H9 (cell line): Measurements from ENCODE around the gene ATP8A2. TPM values are rescaled to one million over a fixed set of nuclear protein-coding genes. Genes with fewer than 3 reads are reported as not detected.

Experiments
- DNase-seq: peaks from one replicate; pipeline ENCODE4 v3.0.0-alpha.2; 2017
- H2AFZ ChIP-seq: one replicate; pipeline ENCODE4 v1.6.1; 2013; ENCODE audit warnings: mild to moderate bottlenecking, low read length, control low read depth, moderate library complexity
- H2AK5ac ChIP-seq: 2 replicates; pipeline ENCODE4 v1.6.1; 2013; ENCODE audit warnings: low read length, control low read depth, mixed read lengths; ENCODE audit not compliant: insufficient read length
- H2BK120ac ChIP-seq: one replicate; pipeline ENCODE4 v1.6.1; 2013; ENCODE audit warnings: low read depth, mild to moderate bottlenecking, low read length, control low read depth, inconsistent platforms; ENCODE audit not compliant: poor library complexity, severe bottlenecking
- H2BK12ac ChIP-seq: 2 replicates; pipeline ENCODE4 v1.6.1; 2013; ENCODE audit warnings: low read length, control low read depth, mixed read lengths, low read depth; ENCODE audit not compliant: insufficient read length
- H2BK15ac ChIP-seq: 2 replicates; pipeline ENCODE4 v1.6.1; 2013; ENCODE audit warnings: low read depth, low read length, control low read depth
- H2BK20ac ChIP-seq: one replicate; pipeline ENCODE4 v1.6.1; 2013; ENCODE audit warnings: low read depth, mild to moderate bottlenecking, low read length, control low read depth, inconsistent platforms; ENCODE audit not compliant: poor library complexity, severe bottlenecking
- H2BK5ac ChIP-seq: 2 replicates; pipeline ENCODE4 v1.6.1; 2013; ENCODE audit warnings: low read length, control low read depth, mixed read lengths; ENCODE audit not compliant: insufficient read length
- H3K14ac ChIP-seq: 2 replicates; pipeline ENCODE4 v1.6.1; 2013; ENCODE audit warnings: low read length, control low read depth; ENCODE audit not compliant: insufficient read depth
- H3K18ac ChIP-seq: 2 replicates; pipeline ENCODE4 v1.6.1; 2013; ENCODE audit warnings: low read depth, mild to moderate bottlenecking, mixed read lengths, low read length, control low read depth; ENCODE audit not compliant: insufficient read length
- H3K23ac ChIP-seq: 2 replicates; pipeline ENCODE4 v1.6.1; 2013; ENCODE audit warnings: low read length, control low read depth, mixed read lengths, low read depth; ENCODE audit not compliant: insufficient read length
- H3K23me2 ChIP-seq: 2 replicates; pipeline ENCODE4 v1.6.1; 2013; ENCODE audit warnings: low read depth, mild to moderate bottlenecking, mixed read lengths, low read length, control low read depth; ENCODE audit not compliant: insufficient read length, poor library complexity, severe bottlenecking
- H3K27ac ChIP-seq: 2 replicates; pipeline ENCODE4 v1.5.1; 2013; ENCODE audit warnings: low read length, control low read depth, mixed read lengths, low read depth; ENCODE audit not compliant: insufficient read length
- H3K27me3 ChIP-seq: 2 replicates; pipeline ENCODE4 v1.6.1; 2013; ENCODE audit warnings: low read length, control low read depth, inconsistent platforms; ENCODE audit not compliant: insufficient read depth
- H3K4ac ChIP-seq: 2 replicates; pipeline ENCODE4 v1.6.1; 2013; ENCODE audit warnings: low read depth, mild to moderate bottlenecking, control low read depth, inconsistent platforms, low read length, moderate library complexity
- H3K4me1 ChIP-seq: 2 replicates; pipeline ENCODE4 v1.6.1; 2013; ENCODE audit warnings: low read length, control low read depth, inconsistent platforms; ENCODE audit not compliant: insufficient read depth
- H3K4me2 ChIP-seq: 2 replicates; pipeline ENCODE4 v1.6.1; 2013; ENCODE audit warnings: low read length, control low read depth, mixed read lengths; ENCODE audit not compliant: insufficient read length, insufficient read depth
- H3K56ac ChIP-seq: 2 replicates; pipeline ENCODE4 v1.6.1; 2013; ENCODE audit warnings: low read depth, mild to moderate bottlenecking, mixed read lengths, low read length, control low read depth; ENCODE audit not compliant: insufficient read length
- H3K79me1 ChIP-seq: 2 replicates; pipeline ENCODE4 v1.6.1; 2013; ENCODE audit warnings: low read depth, mild to moderate bottlenecking, moderate library complexity, low read length, control low read depth, inconsistent platforms; ENCODE audit not compliant: insufficient read depth, poor library complexity, severe bottlenecking
- H3K79me2 ChIP-seq: 2 replicates; pipeline ENCODE4 v1.6.1; 2013; ENCODE audit warnings: low read length, control low read depth, inconsistent platforms; ENCODE audit not compliant: insufficient read depth
- H3K9ac ChIP-seq: 2 replicates; pipeline ENCODE4 v1.6.1; 2013; ENCODE audit warnings: low read length, control low read depth, mixed read lengths; ENCODE audit not compliant: insufficient read length; ENCODE audit errors: extremely low read depth
- H3K9me3 ChIP-seq: one replicate; pipeline ENCODE4 v1.6.1; 2013; ENCODE audit warnings: low read depth, low read length, inconsistent platforms; ENCODE audit not compliant: control insufficient read depth
- H3T11ph ChIP-seq: one replicate; pipeline ENCODE4 v1.6.1; 2013; ENCODE audit warnings: mild to moderate bottlenecking, low read length, control low read depth, inconsistent platforms
- H4K20me1 ChIP-seq: one replicate; pipeline ENCODE4 v1.6.1; 2013; ENCODE audit not compliant: control insufficient read depth, insufficient read length, insufficient read depth
- H4K5ac ChIP-seq: 2 replicates; pipeline ENCODE4 v1.6.1; 2013; ENCODE audit warnings: low read depth, mild to moderate bottlenecking, mixed read lengths, low read length, control low read depth; ENCODE audit not compliant: insufficient read length
- H4K8ac ChIP-seq: replicated peaks from 2 replicates; pipeline ENCODE4 v1.6.1; 2013; ENCODE audit warnings: low read length, control low read depth, mixed read lengths, low read depth; ENCODE audit not compliant: insufficient read length
- H4K91ac ChIP-seq: 2 replicates; pipeline ENCODE4 v1.6.1; 2013; ENCODE audit warnings: low read depth, mild to moderate bottlenecking, moderate library complexity, mixed read lengths, low read length, control low read depth; ENCODE audit not compliant: insufficient read length
- H3K27ac Mint-ChIP-seq, 3 experiments: 2 replicates in 2 of 3; 3 replicates in 1 of 3; pipeline ENCODE4 v1.8.0; 2020 to 2021; ENCODE audit warnings: mixed read lengths in 3 of 3, mild to moderate bottlenecking in 1 of 3, moderate library complexity in 1 of 3
- H3K27me3 Mint-ChIP-seq: 2 replicates; pipeline ENCODE4 v1.8.0; 2021; ENCODE audit warnings: low read depth, mild to moderate bottlenecking, moderate library complexity, mixed read lengths
- H3K36me3 Mint-ChIP-seq, 3 experiments: 2 replicates in 2 of 3; 3 replicates in 1 of 3; pipeline ENCODE4 v1.8.0; 2020 to 2021; ENCODE audit warnings: low read depth in 3 of 3, mixed read lengths in 3 of 3; ENCODE audit not compliant: insufficient read depth in 1 of 3
- H3K4me1 Mint-ChIP-seq, 2 experiments: 2 replicates each; pipeline ENCODE4 v1.8.0; 2020; ENCODE audit warnings: mixed read lengths in 2 of 2
- H3K4me3 Mint-ChIP-seq, 2 experiments: 2 replicates in 1 of 2; 3 replicates in 1 of 2; pipeline ENCODE4 v1.8.0; 2020 to 2021; ENCODE audit warnings: mild to moderate bottlenecking in 2 of 2, mixed read lengths in 2 of 2, moderate library complexity in 1 of 2
- H3K9me3 Mint-ChIP-seq, 2 experiments: 2 replicates in 1 of 2; 3 replicates in 1 of 2; pipeline ENCODE4 v1.8.0; 2020; ENCODE audit warnings: mild to moderate bottlenecking in 2 of 2, mixed read lengths in 2 of 2, moderate library complexity in 1 of 2
- WGBS: extraction: QIAGEN DNeasy Blood & Tissue Kit; methylation state at CpG from one replicate; pipeline ENCODE4 v1.1.7; 2013; ENCODE audit warnings: missing lambda C conversion rate, low lambda C conversion rate, mixed read lengths; ENCODE audit not compliant: insufficient read length; ENCODE audit errors: extremely low coverage; 5-methylcytosine and 5-hydroxymethylcytosine counted together
- total RNA-seq: library from RNA; stranded (reverse); gene quantifications from 2 replicates; pipeline ENCODE4 v1.2.1, GENCODE V29; 2021
- TF ChIP-seq, protein P1 (sequence below): fragments of 200-600 bp; sonication (generic); conservative IDR thresholded peaks from 3 replicates; pipeline ENCODE4 v1.8.0; 2021; ENCODE audit warnings: antibody characterized with exemption, mild to moderate bottlenecking

Gene ATP8A2
- total RNA-seq, 1 experiment from 2014 or later = 18.2 TPM

DNA sequence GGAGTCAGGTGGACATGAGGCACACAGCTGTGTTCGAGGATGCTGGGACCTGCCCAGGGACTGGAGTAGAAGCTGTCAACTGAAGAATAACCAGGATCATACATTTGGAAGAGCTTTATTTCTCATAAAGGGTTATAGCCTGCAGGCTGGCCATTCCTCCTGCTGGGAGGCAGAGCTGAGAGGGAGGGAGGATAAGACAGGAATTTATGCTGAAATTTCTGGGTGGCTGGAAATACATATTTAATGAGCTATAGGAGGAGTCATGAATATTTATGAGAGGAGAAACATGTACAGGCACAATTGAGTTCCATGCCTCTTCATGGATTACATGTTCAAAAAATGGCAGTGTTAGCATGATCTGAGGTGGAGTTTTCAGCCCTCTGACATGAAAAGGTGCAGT lies 528.2 kb downstream of the ATP8A2 start:
- Histone ChIP-seq H3K9ac (no peak overlapping the region), H3K79me2 (no peaks in the 10 kb centered on the region), H2BK20ac (no peak overlapping the region), H3K4me1 (peaks cover 3% of the 10 kb centered on the region; the same call in 1 of the 2 replicates), H3K4ac (no peak overlapping the region), H4K5ac (no peak overlapping the region), H2BK120ac (no peak overlapping the region), H2BK15ac (no peak overlapping the region), H4K20me1 (no peaks in the 10 kb centered on the region), H3K18ac (no peak overlapping the region), H3K9me3 (peaks cover 21% of the 10 kb centered on the region), H3K27ac (no peak overlapping the region), H3K56ac (no peak overlapping the region), H4K91ac (no peak overlapping the region), H2AK5ac (no peak overlapping the region), H3K79me1 (no peaks in the 10 kb centered on the region), H2BK5ac (no peak overlapping the region), H3K27me3 (no peaks in the 10 kb centered on the region), H3K23me2 (no peaks in the 10 kb centered on the region), H4K8ac (no peak overlapping the region), H3T11ph (no peak overlapping the region), H3K4me2 (no peak overlapping the region), H3K14ac (no peak overlapping the region), H2BK12ac (no peak overlapping the region), H3K23ac (no peak overlapping the region), H2AFZ (no peak overlapping the region)
- Mint-ChIP-seq H3K9me3 (peaks cover 42 to 46% of the 10 kb centered on the region in 2 experiments), H3K4me3 (no peak overlapping the region), H3K4me1 (peaks cover 4 to 7% of the 10 kb centered on the region in 2 experiments), H3K27ac (no peak overlapping the region), H3K27me3 (no peaks in the 10 kb centered on the region; the same call in 1 of the 2 replicates), H3K36me3 (peaks cover 34 to 47% (median 37%) of the 10 kb centered on the region in 3 experiments)
- TF ChIP-seq, protein P1, sequence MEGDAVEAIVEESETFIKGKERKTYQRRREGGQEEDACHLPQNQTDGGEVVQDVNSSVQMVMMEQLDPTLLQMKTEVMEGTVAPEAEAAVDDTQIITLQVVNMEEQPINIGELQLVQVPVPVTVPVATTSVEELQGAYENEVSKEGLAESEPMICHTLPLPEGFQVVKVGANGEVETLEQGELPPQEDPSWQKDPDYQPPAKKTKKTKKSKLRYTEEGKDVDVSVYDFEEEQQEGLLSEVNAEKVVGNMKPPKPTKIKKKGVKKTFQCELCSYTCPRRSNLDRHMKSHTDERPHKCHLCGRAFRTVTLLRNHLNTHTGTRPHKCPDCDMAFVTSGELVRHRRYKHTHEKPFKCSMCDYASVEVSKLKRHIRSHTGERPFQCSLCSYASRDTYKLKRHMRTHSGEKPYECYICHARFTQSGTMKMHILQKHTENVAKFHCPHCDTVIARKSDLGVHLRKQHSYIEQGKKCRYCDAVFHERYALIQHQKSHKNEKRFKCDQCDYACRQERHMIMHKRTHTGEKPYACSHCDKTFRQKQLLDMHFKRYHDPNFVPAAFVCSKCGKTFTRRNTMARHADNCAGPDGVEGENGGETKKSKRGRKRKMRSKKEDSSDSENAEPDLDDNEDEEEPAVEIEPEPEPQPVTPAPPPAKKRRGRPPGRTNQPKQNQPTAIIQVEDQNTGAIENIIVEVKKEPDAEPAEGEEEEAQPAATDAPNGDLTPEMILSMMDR = no peak
- WGBS = no CpG with 5 or more reads among the region's 1 CpG
- DNase-seq = no peak
